Panc1 (cell line): ENCODE measurements around the gene SERPINI2. TPM values are rescaled to one million over a fixed set of nuclear protein-coding genes. Genes with fewer than 3 reads are reported as not detected.

ENCODE experiments used
- ATAC-seq: fragments of 200-7000 bp; cut with Tn5 transposase; 2 replicates; pipeline ENCODE4 v1.9.1; 2020; ENCODE audit warnings: mild to moderate bottlenecking, moderate library complexity
- BruUV-seq: library from RNA; stranded (reverse); fragments of 400-500 nt; replicated peaks from 2 replicates; lab custom pipeline; 2021; lab: Mats Ljungman, UMichigan
- CTCF ChIA-PET: fragments of 300-600 bp; sonication (Branson Sonifier 250); formaldehyde crosslinking; loops from one replicate; lab custom pipeline; 2022; ENCODE audit warnings: antibody characterized with exemption; lab: Charles Lee
- POLR2A ChIA-PET: fragments of 300-600 bp; sonication (Branson Sonifier 250); formaldehyde crosslinking; loops from one replicate; lab custom pipeline; 2022; ENCODE audit warnings: antibody characterized with exemption; lab: Charles Lee
- DNase-seq: peaks from one replicate; pipeline ENCODE4 v3.0.0-alpha.2; 2010; ENCODE audit warnings: low read depth, low spot score
- H3K27ac ChIP-seq: 2 replicates; pipeline ENCODE4 v1.5.1; 2011; ENCODE audit warnings: mild to moderate bottlenecking, low read length, inconsistent platforms
- H3K27me3 ChIP-seq: fragments of 200-500 bp; sonication (Bioruptor generic); 2 replicates; pipeline ENCODE4 v1.6.0; 2014; ENCODE audit warnings: low read length, inconsistent platforms; ENCODE audit not compliant: control insufficient read depth, insufficient read depth
- H3K36me3 ChIP-seq: fragments of 200-500 bp; sonication (Bioruptor generic); 2 replicates; pipeline ENCODE4 v1.5.1; 2014; ENCODE audit warnings: inconsistent platforms, mild to moderate bottlenecking, low read length, moderate library complexity; ENCODE audit not compliant: control insufficient read depth, insufficient read depth
- H3K4me1 ChIP-seq: 2 replicates; pipeline ENCODE4 v1.5.1; 2011; ENCODE audit warnings: inconsistent platforms, mild to moderate bottlenecking, low read length, moderate library complexity; ENCODE audit not compliant: control insufficient read depth, insufficient read depth
- H3K4me3 ChIP-seq, 2 experiments: 2 replicates each; pipeline ENCODE4 v1.5.1; 2011 to 2012; ENCODE audit warnings: low read depth in 2 of 2, low read length in 2 of 2, mild to moderate bottlenecking in 2 of 2, inconsistent platforms in 1 of 2, moderate library complexity in 1 of 2
- H3K9me3 ChIP-seq: fragments of 200-500 bp; sonication (Bioruptor generic); 2 replicates; pipeline ENCODE4 v1.5.1; 2014; ENCODE audit warnings: low read depth, mild to moderate bottlenecking, inconsistent platforms, low read length, moderate library complexity; ENCODE audit not compliant: control insufficient read depth, insufficient read depth
- CTCF ChIP-seq: fragments of 450-650 bp; IDR thresholded peaks from 2 replicates; pipeline ENCODE4 v1.5.1; 2017; ENCODE audit warnings: mild to moderate bottlenecking
- POLR2AphosphoS5 ChIP-seq: IDR thresholded peaks from 2 replicates; pipeline ENCODE4 v1.6.1; 2012; ENCODE audit warnings: mild to moderate bottlenecking, low read depth, low read length, moderate library complexity
- REST ChIP-seq, 2 experiments: IDR thresholded peaks; 2 replicates each; pipeline ENCODE4 v1.6.1; 2011 to 2012; ENCODE audit warnings: low read depth in 2 of 2, control low read depth in 1 of 2, low read length in 1 of 2, mild to moderate bottlenecking in 1 of 2, moderate library complexity in 1 of 2; ENCODE audit not compliant: insufficient read depth in 1 of 2
- SIN3A ChIP-seq: IDR thresholded peaks from 2 replicates; pipeline ENCODE4 v1.6.1; 2012; ENCODE audit warnings: low read depth, mild to moderate bottlenecking, low read length, moderate library complexity, borderline replicate concordance; ENCODE audit not compliant: insufficient read depth
- TCF7L2 ChIP-seq: IDR thresholded peaks from 2 replicates; pipeline ENCODE4 v1.6.1; 2011; ENCODE audit warnings: mild to moderate bottlenecking, low read depth, low read length, inconsistent platforms
- in situ Hi-C: cut with HindIII; loops from 2 replicates; pipeline ENCODE4 v1.10.0; 2016; ENCODE audit warnings: low sequenced_read_pairs, low pct_unique_long_range_greater_than_20kb
- intact Hi-C: fragments of 100-400 bp; cut with micrococcal nuclease; formaldehyde crosslinking; loops from one replicate; pipeline ENCODE4 v1.10.0; 2022; ENCODE audit not compliant: unreplicated experiment
- total RNA-seq: library from RNA; stranded (reverse); gene quantifications from one replicate; pipeline ENCODE4 v1.2.1, GENCODE V29; 2021; ENCODE audit not compliant: unreplicated experiment

The SERPINI2 gene
- total RNA-seq, 1 experiment from 2014 or later, result not detected

- no peaks in the 10 kb centered on the region for H3K36me3 ChIP-seq
- H3K9me3 ChIP-seq, result no peaks in the 10 kb centered on the region
- ChIA-PET POLR2A (no interaction called here), CTCF (no interaction called here)
- intact Hi-C loops, result no loop called here
- H3K4me3 ChIP-seq, result no peak overlapping the region
- TF ChIP-seq TCF7L2 (no peak), REST (IDR thresholded peaks at IDR 0.05; ENCODE audit: insufficient read depth in 1 of 2, low read depth in 2 of 2, low read length in 1 of 2) (no peak), CTCF (no peak), SIN3A (no peak), POLR2AphosphoS5 (no peak)
- DNase-seq (no peak), ATAC-seq (no peak)
- no peaks in the 10 kb centered on the region for H3K27me3 ChIP-seq
- no peaks in the 10 kb centered on the region for H3K4me1 ChIP-seq
- BruUV-seq, result no TSS peak
- in situ Hi-C loops, result no loop called here
- H3K27ac ChIP-seq, result no peak overlapping the region
Measured at GRCh38 chr3:167502401-167502800, 28.6 kb upstream of the SERPINI2 start.

DNA sequence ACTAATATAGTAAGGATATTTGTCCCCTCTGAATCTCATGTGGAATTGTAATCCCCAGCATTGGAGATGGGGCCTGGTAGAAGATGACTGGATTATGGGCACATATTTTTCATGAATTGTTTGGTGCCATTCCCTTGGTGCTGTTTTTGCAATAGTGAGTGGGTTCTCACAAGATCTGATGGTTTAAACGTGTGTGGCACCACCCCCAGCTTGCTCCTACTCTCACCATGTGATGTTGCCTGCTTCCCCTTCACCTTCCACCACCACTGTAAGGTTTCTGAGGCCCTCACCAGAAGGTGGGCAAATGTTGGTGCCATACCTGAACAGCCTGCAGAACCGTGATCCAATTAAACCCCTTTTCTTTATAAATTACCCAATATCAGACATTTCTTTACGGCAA lies 28.1 kb upstream of the SERPINI2 start:
- no TSS peak for BruUV-seq
- DNase-seq (no peak), ATAC-seq (no peak)
- Histone ChIP-seq H3K36me3 (no peaks in the 10 kb centered on the region), H3K27me3 (no peaks in the 10 kb centered on the region), H3K9me3 (no peaks in the 10 kb centered on the region), H3K27ac (no peak overlapping the region), H3K4me3 (no peak overlapping the region), H3K4me1 (no peaks in the 10 kb centered on the region)
- ChIA-PET POLR2A (no interaction called here), CTCF (no interaction called here)
- TF ChIP-seq SIN3A (no peak), CTCF (no peak), REST (IDR thresholded peaks at IDR 0.05; ENCODE audit: insufficient read depth in 1 of 2, low read depth in 2 of 2, low read length in 1 of 2) (no peak)
- intact Hi-C loops (no loop called here), in situ Hi-C loops (no loop called here)
